IPS DF 6.9 (cell line): ENCODE data around the gene POU2F3.
"Not testable (repeated sequence)": the region's sequence is repeated elsewhere in the genome, so short reads cannot be mapped to it uniquely, and the experiment has no call there.

Experiments used
- DNase-seq: peaks from one replicate; pipeline ENCODE4 v3.0.0-alpha.2; 2013; ENCODE audit warnings: low read depth, low spot score
- H3K27ac ChIP-seq: one replicate; pipeline ENCODE4 v1.5.1; 2013; ENCODE audit warnings: low read length, control low read depth
- H3K27me3 ChIP-seq: 2 replicates; pipeline ENCODE4 v1.6.1; 2013; ENCODE audit warnings: mild to moderate bottlenecking, low read length; ENCODE audit not compliant: control insufficient read depth, insufficient read depth
- H3K36me3 ChIP-seq: 2 replicates; pipeline ENCODE4 v1.6.1; 2013; ENCODE audit warnings: low read length; ENCODE audit not compliant: control insufficient read depth, insufficient read depth
- H3K4me1 ChIP-seq: 2 replicates; pipeline ENCODE4 v1.6.1; 2013; ENCODE audit warnings: low read length; ENCODE audit not compliant: control insufficient read depth, insufficient read depth
- H3K4me3 ChIP-seq: 2 replicates; pipeline ENCODE4 v1.5.1; 2013; ENCODE audit warnings: mild to moderate bottlenecking, low read length
- H3K9me3 ChIP-seq: 2 replicates; pipeline ENCODE4 v1.6.1; 2013; ENCODE audit warnings: low read length, inconsistent platforms; ENCODE audit not compliant: control insufficient read depth, insufficient read depth
- WGBS: extraction: QIAGEN DNeasy Blood & Tissue Kit; methylation state at CpG from one replicate; pipeline ENCODE4 v1.1.7; 2013; ENCODE audit warnings: mixed read lengths, missing lambda C conversion rate; ENCODE audit not compliant: insufficient read length, insufficient coverage; 5-methylcytosine and 5-hydroxymethylcytosine counted together

POU2F3 gene

DNA sequence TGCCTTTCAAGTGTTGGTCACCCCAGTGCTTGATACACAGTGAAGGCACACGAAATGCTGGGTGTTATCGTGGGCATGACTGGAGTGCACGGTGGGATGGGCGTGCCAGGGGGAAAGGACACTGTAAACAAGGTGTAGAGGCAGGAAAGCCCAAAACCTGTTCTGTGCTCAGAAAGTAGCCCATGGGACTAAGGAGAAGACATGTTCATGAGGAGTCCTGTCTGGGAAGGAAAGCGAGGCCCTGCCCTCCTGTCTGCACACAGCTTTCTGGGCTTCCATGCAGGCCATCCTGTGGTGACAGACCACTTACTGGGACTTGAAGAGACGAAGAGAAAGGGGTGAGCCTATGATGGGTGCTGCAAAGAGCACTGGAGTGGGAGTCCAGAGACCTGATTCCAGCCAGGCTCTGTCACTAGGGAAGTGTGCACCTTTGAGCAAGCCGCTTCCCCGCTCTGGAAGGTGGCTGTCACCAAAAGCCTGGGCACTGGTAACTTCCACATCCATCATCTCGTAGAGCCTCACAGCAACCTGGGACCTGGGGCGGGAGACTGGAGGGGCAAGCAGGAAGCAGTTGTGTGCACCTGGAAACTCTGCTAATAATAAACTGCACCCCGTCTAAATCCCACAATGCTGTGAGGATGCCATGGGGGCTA lies 846 bp upstream of the POU2F3 start:
- Histone ChIP-seq H3K27ac (no peak overlapping the region), H3K36me3 (no peaks in the 10 kb centered on the region), H3K4me3 (no peak overlapping the region), H3K4me1 (peaks cover 2% of the 10 kb centered on the region; the same call in 1 of the 2 replicates), H3K27me3 (peaks cover 8% of the 10 kb centered on the region), H3K9me3 (no peaks in the 10 kb centered on the region)
- DNase-seq, result no peak
- no CpG with 5 or more reads among the region's 11 CpGs for WGBS

DNA sequence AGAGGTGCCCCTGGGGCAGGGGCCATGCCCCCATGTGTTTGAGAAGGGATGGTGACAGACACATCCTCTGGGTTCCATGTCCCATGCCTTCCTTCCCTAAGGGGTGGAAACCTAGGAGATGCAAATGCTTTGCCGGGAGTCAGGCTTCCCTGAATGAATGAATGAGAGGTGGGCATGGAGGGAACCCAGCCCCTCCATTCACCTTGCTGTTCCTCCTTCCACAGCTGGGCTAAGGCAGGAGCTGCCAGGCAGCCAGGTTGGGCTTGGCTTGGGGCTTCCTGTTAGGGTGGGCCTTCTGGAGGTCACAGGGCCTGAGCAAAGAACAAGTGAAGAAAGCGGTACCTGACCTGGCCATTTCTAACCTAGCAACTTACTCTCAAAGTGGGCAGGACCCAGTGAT lies 926 bp downstream of the POU2F3 start:
- no peaks in the 10 kb centered on the region for H3K9me3 ChIP-seq
- peaks cover 5% of the 10 kb centered on the region for H3K4me1 ChIP-seq
- DNase-seq, result no peak
- H3K4me3 ChIP-seq, result no peak overlapping the region
- H3K36me3 ChIP-seq, result no peaks in the 10 kb centered on the region
- peaks cover 8% of the 10 kb centered on the region for H3K27me3 ChIP-seq
- H3K27ac ChIP-seq, result no peak overlapping the region
- no CpG with 5 or more reads among the region's 2 CpGs for WGBS

DNA sequence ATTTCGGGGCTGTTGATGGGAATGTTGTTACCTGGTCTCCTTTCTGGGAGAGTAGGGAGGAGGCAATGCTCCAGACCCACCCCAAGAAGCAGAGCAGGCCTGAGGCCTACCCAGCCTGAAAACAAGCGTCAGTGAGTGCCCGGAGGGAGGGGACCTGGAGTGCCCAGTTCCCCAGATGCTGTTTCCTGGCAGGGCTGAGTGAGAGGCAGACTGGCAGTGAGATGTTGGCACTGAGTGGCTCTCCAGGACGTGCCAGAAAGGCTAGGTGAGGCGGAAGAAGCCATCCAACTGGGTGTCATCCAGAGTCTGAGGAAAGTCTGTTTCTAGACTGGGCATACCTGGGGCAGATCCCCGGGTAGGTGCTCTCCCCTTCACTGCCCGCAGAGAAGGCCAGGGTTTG lies 1.3 kb downstream of the POU2F3 start:
- no CpG with 5 or more reads among the region's 7 CpGs for WGBS
- Histone ChIP-seq H3K36me3 (no peaks in the 10 kb centered on the region), H3K4me3 (no peak overlapping the region), H3K9me3 (no peaks in the 10 kb centered on the region), H3K27ac (no peak overlapping the region), H3K4me1 (peaks cover 5% of the 10 kb centered on the region), H3K27me3 (peaks cover 8% of the 10 kb centered on the region)
- DNase-seq, result no peak

DNA sequence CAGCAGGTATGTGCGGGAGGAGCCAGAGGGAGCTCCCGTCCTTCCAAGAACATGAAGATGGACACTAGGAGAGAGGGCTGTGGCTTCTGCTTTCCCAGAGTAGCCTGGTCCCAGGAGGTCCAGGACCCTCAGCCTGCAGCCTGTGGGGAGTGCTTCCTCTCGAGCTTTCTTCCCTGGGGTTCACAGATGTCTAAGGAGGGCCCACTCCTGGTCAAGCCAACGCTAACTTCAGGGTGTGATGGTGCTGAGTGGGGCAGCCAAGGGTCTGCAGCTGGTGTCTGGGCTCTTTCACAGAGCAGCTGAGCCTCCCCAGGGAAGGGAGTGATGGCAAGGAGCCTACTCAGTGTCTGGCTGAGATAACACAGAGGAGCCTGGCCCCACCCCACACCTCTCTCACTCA lies 3.3 kb downstream of the POU2F3 start:
- Histone ChIP-seq H3K27ac (no peak overlapping the region), H3K27me3 (peaks cover 8% of the 10 kb centered on the region), H3K9me3 (no peaks in the 10 kb centered on the region), H3K4me1 (peaks cover 5% of the 10 kb centered on the region), H3K4me3 (no peak overlapping the region), H3K36me3 (no peaks in the 10 kb centered on the region)
- no peak for DNase-seq
- no CpG with 5 or more reads among the region's 4 CpGs for WGBS

DNA sequence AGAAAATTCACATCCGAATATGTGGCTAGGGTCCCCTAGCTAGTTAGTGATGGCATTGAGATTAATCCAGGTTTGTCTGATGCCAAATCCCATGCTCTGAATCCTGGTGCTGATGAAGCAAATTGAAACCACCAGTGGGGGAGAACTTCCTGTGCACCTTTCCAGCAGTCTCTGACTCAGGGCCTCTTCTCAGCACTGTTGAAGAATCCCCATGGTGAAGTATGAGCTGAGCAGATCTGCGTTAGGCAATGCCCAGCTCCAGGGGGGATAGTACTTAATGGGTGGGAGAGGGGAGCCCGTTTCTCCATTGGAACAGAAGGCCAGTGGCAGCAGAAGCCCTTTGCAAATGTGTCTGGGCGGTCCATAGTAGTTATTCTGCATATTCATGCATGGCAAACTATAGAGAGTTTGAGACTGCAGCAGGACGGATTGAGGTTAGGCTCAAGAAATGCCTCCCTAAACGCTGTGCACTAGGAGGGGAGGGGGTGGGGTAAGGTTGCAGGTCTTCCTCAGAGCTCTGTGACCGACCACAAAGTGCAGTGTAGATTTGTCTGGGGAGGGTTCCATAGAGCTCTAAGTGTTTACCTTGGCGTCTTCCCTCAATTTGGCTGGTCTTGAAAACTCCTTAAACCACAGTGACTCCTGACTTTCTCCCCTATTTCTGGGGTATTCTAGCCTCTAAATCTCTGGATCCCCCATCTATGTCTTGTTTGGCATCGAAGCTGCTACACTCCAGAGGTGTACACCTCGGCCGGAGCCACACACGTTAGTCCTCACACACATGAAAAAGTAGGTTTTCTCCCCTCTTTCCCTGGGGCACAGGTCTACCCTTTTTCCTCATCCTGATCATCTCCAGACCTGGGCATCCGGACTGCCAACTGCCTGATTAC lies 4.8 kb downstream of the POU2F3 start:
- H3K4me1 ChIP-seq, result peaks cover 6% of the 10 kb centered on the region
- no peaks in the 10 kb centered on the region for H3K9me3 ChIP-seq
- H3K27me3 ChIP-seq, result no peaks in the 10 kb centered on the region; the same call in 1 of the 2 replicates
- H3K4me3 ChIP-seq, result no peak overlapping the region
- WGBS, result no CpG with 5 or more reads among the region's 13 CpGs
- H3K27ac ChIP-seq, result no peak overlapping the region
- no peaks in the 10 kb centered on the region for H3K36me3 ChIP-seq
- no peak for DNase-seq

DNA sequence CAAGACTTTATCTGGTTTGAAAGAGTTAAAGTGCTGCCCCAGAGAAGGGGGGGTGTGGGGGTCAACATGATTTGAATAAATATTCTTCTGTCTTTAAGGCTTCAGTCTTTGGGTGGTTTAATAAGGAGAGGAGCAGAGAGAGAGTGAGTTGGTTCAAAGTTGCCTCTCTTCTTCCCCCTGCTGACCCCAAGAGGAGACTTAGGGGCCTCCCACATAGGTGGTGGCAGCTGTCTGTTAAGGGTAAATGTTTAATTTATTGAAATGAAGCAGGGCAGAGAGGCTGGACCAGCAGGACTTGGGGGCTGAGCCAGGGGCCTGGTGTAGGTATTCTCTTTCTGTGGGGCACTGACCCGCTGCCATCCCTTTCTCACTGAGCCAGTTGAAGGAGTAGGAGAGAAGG lies 5.5 kb downstream of the POU2F3 start:
- Histone ChIP-seq H3K4me3 (no peak overlapping the region), H3K27me3 (no peaks in the 10 kb centered on the region; the same call in 1 of the 2 replicates), H3K9me3 (no peaks in the 10 kb centered on the region), H3K27ac (no peak overlapping the region), H3K4me1 (peaks cover 6% of the 10 kb centered on the region), H3K36me3 (no peaks in the 10 kb centered on the region)
- DNase-seq, result no peak
- WGBS, result no CpG with 5 or more reads among the region's 1 CpG

DNA sequence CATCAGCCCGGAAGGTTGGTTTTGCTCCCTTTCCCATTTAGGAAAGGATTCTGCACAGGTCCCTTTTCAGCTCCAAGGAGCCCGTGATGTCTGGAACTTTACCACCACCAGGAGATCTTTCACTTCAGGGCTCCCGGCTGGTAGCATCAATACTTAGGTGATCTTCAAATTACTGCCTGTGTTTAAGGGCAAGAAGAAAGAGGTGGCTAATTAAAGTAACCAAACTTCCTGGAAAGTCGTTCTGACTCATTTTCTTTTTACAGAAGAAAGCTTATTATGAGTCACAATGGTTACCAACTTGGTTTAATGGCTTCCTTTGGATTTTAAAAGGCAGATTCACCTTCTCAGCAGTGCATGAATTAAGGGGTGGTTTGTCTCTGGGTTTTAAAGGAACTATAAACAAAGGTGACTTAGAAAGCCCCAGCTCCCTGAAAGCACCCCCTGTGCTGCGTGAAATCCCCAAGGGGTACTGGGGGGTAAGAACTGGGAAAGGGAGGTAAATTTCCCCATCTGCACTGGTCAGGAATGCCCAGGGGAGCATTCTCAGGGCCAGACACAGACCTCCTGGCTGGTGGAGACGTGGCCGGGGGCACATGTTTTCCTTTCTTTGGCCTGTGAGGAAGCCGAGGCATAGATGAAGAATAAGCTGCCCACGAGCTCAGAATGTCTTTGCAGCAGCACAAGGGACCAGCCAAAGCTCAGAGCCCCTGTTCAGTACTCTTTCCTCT lies 8.8 kb downstream of the POU2F3 start:
- no CpG with 5 or more reads among the region's 9 CpGs for WGBS
- no peak for DNase-seq
- Histone ChIP-seq H3K27ac (no peak overlapping the region), H3K27me3 (no peaks in the 10 kb centered on the region), H3K4me3 (no peak overlapping the region), H3K36me3 (no peaks in the 10 kb centered on the region), H3K9me3 (no peaks in the 10 kb centered on the region), H3K4me1 (peaks cover 6% of the 10 kb centered on the region)

DNA sequence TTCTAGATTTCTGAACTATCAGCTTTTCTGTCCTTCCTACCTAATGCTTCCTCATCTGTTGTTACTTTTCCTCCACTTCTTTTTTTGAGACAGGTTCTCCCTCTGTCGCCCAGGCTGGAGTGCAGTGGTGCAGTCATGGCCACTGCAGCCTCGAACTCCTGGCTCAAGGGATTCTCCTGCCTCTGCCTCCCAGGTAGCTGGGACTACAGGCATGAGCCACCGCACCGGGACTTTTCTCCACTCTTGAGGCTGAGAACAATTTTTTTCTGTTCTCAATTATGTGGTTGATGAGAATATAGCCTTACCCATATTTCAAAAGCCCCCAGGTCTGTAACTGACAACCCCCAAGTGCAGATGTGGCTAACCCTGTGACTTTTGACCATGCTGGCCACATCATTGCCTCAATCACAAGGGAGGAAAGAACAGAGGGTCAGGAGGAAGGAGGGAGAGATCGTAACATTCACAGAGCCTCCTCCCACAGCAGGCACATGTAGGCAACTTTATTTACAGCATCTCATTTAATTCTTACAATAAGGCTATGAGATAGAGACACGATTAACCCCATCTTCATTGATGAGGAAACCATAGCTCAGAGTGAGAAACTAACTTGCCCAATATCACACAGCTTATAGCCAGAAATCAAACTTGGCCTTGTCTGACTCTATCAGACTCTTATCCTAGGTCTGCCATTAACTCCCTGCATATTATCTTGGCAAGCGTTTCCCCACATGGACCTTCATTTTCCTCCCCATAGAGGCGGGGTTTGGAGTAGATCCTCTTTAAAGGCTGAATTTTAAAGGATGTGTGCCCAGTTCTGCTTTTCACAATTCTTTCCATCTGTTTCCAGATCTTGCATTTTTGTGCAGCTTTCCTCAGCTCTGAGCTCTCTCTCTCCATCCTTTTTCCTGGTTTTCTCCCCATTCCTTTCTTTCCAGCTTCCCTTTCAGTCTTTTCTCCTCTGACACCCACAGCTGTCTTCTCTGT lies 9.6 kb downstream of the POU2F3 start:
- H3K4me3 ChIP-seq, result no peak overlapping the region
- no peaks in the 10 kb centered on the region for H3K36me3 ChIP-seq
- H3K27ac ChIP-seq, result no peak overlapping the region
- H3K4me1 ChIP-seq, result peaks cover 6% of the 10 kb centered on the region
- no CpG with 5 or more reads among the region's 8 CpGs for WGBS
- no peaks in the 10 kb centered on the region for H3K9me3 ChIP-seq
- no peaks in the 10 kb centered on the region for H3K27me3 ChIP-seq
- DNase-seq, result no peak

DNA sequence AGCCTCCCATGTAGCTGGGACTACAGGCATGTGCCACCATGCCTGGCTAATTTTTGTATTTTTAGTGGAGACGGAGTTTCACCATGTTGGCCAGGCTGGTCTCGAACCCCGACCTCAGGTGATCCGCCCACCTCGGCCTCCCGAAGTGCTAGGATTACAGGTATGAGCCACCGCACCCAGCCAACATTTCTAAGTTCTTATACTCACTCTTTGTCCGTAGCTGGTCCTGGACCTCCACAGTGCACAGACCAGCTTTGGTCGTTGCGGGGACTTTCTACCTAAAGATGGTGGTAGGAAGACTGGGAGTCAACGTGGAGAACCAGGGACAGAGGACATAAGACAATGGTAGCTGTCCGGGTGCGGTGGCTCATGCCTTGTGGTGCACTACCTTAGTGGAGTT lies 13.4 kb downstream of the POU2F3 start:
- not testable (repeated sequence) for H3K36me3 ChIP-seq, H3K27me3 ChIP-seq, H3K4me3 ChIP-seq, H3K27ac ChIP-seq, DNase-seq, H3K9me3 ChIP-seq
- peaks cover 11% of the 10 kb centered on the region for H3K4me1 ChIP-seq
- WGBS, result no CpG with 5 or more reads among the region's 13 CpGs
